Lower leg skin (tissue), 3 donors: ENCODE measurements around the gene NKX2-3.

Experiments used
- CTCF ChIP-seq, 3 donors: fragments of 450-650 bp; IDR thresholded peaks; one replicate each; pipeline ENCODE4 v1.5.1; 2016; ENCODE audit warnings: antibody characterized with exemption in 3 of 3, mild to moderate bottlenecking in 3 of 3, moderate library complexity in 2 of 3
- POLR2A ChIP-seq, 2 donors: fragments of 450-650 bp; IDR thresholded peaks; one replicate each; pipeline ENCODE4 v1.6.1; 2016 to 2017; ENCODE audit warnings: antibody characterized with exemption in 2 of 2, mild to moderate bottlenecking in 1 of 2, moderate library complexity in 1 of 2

DNA sequence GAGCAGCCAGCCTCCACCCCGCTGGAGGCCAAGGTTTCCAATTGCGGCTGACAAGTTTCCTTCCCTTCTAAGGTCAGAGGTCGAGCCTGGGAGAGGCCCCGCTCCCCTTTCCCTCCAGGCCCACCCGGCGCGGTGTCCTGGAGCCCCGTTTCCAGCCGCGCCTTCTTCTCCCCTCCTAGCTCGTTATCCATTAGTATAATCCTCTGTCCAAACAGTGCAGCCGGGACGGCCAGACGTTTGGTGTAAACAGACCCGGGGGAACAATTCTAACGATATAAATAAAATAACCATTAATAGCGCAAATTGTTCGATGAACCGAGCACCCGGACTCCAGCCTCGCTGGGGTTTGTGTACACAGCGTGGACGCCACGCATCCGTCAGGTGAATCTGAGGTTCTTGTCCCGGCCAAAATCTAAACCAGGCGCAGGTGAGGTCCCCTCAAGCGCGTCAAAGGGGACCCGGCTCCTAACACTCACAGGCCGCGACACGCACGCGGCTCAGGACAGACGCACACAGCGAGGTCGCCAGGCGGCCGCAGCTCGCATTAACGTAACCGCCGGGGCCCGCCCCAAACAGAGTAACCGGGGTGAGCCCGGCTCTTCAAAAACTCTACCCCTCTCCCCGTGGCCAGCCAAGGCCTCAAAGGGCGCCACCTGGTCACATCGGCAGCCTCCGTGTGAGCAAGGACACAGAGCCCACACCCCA is 10.8 kb upstream of the NKX2-3 start:
- TF ChIP-seq POLR2A (IDR thresholded peaks at IDR 0.05) (no peak), CTCF (IDR thresholded peaks at IDR 0.05) (no peak)
